Activated T-cell treated with anti-CD3 and anti-CD28 coated beads, Interleukin-2, amount 50 U/mL, for 24 hours (primary cell): ENCODE results near the gene EIF2S2.

ENCODE experiments used
- DNase-seq: peaks from one replicate; pipeline ENCODE4 v3.0.0-alpha.2; 2020
- H3K27ac Mint-ChIP-seq: 2 replicates; pipeline ENCODE4 v1.8.0; 2020; ENCODE audit warnings: mild to moderate bottlenecking, mixed read lengths
- H3K27me3 Mint-ChIP-seq: 2 replicates; pipeline ENCODE4 v1.8.0; 2020; ENCODE audit warnings: mixed read lengths
- H3K36me3 Mint-ChIP-seq: 2 replicates; pipeline ENCODE4 v1.8.0; 2020; ENCODE audit warnings: low read depth, mixed read lengths
- H3K4me1 Mint-ChIP-seq: 2 replicates; pipeline ENCODE4 v1.8.0; 2020; ENCODE audit warnings: low read depth, mixed read lengths
- H3K4me3 Mint-ChIP-seq: 2 replicates; pipeline ENCODE4 v1.8.0; 2020; ENCODE audit warnings: mild to moderate bottlenecking, moderate library complexity, mixed read lengths
- H3K9me3 Mint-ChIP-seq: 2 replicates; pipeline ENCODE4 v1.8.0; 2020; ENCODE audit warnings: mixed read lengths

The EIF2S2 gene

GRCh38 chr20:34108616-34109174 is 3.3 kb downstream of the EIF2S2 start:
- Mint-ChIP-seq H3K4me1 (peaks cover 71% of the 10 kb centered on the region), H3K9me3 (no peaks in the 10 kb centered on the region), H3K27me3 (no peaks in the 10 kb centered on the region), H3K27ac (peak overlapping the region; percentile 94), H3K4me3 (peak overlapping the region; percentile 90), H3K36me3 (peaks cover 85% of the 10 kb centered on the region)
- DNase-seq, result no peak

- Mint-ChIP-seq H3K36me3 (peaks cover 100% of the 10 kb centered on the region), H3K27ac (peak overlapping the region; percentile 94), H3K4me3 (no peak overlapping the region), H3K9me3 (no peaks in the 10 kb centered on the region), H3K27me3 (no peaks in the 10 kb centered on the region), H3K4me1 (peaks cover 89% of the 10 kb centered on the region)
- no peak for DNase-seq
Measured at GRCh38 chr20:34105978-34106675, 5.9 kb downstream of the EIF2S2 start.

- H3K27me3 Mint-ChIP-seq, result no peaks in the 10 kb centered on the region
- no peak for DNase-seq
- peak overlapping the region; percentile 85 for H3K27ac Mint-ChIP-seq
- H3K4me3 Mint-ChIP-seq, result no peak overlapping the region
- H3K36me3 Mint-ChIP-seq, result peaks cover 100% of the 10 kb centered on the region
- H3K4me1 Mint-ChIP-seq, result peaks cover 84% of the 10 kb centered on the region
- no peaks in the 10 kb centered on the region for H3K9me3 Mint-ChIP-seq
Measured at GRCh38 chr20:34104059-34104458, 8.0 kb downstream of the EIF2S2 start.

GRCh38 chr20:34102342-34102741 is 9.7 kb downstream of the EIF2S2 start:
- no peak for DNase-seq
- peaks cover 100% of the 10 kb centered on the region for H3K36me3 Mint-ChIP-seq
- peak overlapping the region; percentile 85 for H3K27ac Mint-ChIP-seq
- no peak overlapping the region for H3K4me3 Mint-ChIP-seq
- no peaks in the 10 kb centered on the region for H3K9me3 Mint-ChIP-seq
- peaks cover 70% of the 10 kb centered on the region for H3K4me1 Mint-ChIP-seq
- H3K27me3 Mint-ChIP-seq, result no peaks in the 10 kb centered on the region

- DNase-seq, result no peak
- no peaks in the 10 kb centered on the region for H3K9me3 Mint-ChIP-seq
- no peak overlapping the region for H3K4me3 Mint-ChIP-seq
- peak overlapping the region; percentile 85 for H3K27ac Mint-ChIP-seq
- peaks cover 61% of the 10 kb centered on the region for H3K4me1 Mint-ChIP-seq
- H3K27me3 Mint-ChIP-seq, result no peaks in the 10 kb centered on the region
- H3K36me3 Mint-ChIP-seq, result peaks cover 100% of the 10 kb centered on the region
Measured at GRCh38 chr20:34100576-34100975, 11.5 kb downstream of the EIF2S2 start.

- Mint-ChIP-seq H3K36me3 (peaks cover 100% of the 10 kb centered on the region), H3K4me1 (peaks cover 52% of the 10 kb centered on the region), H3K27me3 (no peaks in the 10 kb centered on the region), H3K27ac (peak overlapping the region; percentile 77), H3K4me3 (no peak overlapping the region), H3K9me3 (no peaks in the 10 kb centered on the region)
- no peak for DNase-seq
Measured at GRCh38 chr20:34099675-34100074, 12.4 kb downstream of the EIF2S2 start.

GRCh38 chr20:34098570-34098969 is 13.5 kb downstream of the EIF2S2 start:
- H3K36me3 Mint-ChIP-seq, result peaks cover 99% of the 10 kb centered on the region
- no peak overlapping the region for H3K4me3 Mint-ChIP-seq
- no peak for DNase-seq
- peaks cover 46% of the 10 kb centered on the region for H3K4me1 Mint-ChIP-seq
- H3K9me3 Mint-ChIP-seq, result no peaks in the 10 kb centered on the region
- peak overlapping the region; percentile 77 for H3K27ac Mint-ChIP-seq
- no peaks in the 10 kb centered on the region for H3K27me3 Mint-ChIP-seq

GRCh38 chr20:34096699-34097444 is 15.2 kb downstream of the EIF2S2 start:
- H3K27ac Mint-ChIP-seq, result peak overlapping the region; percentile 68
- H3K4me1 Mint-ChIP-seq, result peaks cover 36% of the 10 kb centered on the region
- H3K27me3 Mint-ChIP-seq, result no peaks in the 10 kb centered on the region
- no peaks in the 10 kb centered on the region for H3K9me3 Mint-ChIP-seq
- H3K36me3 Mint-ChIP-seq, result peaks cover 99% of the 10 kb centered on the region
- no peak overlapping the region for H3K4me3 Mint-ChIP-seq
- DNase-seq, result no peak

- Mint-ChIP-seq H3K4me1 (peaks cover 33% of the 10 kb centered on the region), H3K4me3 (no peak overlapping the region), H3K27me3 (no peaks in the 10 kb centered on the region), H3K9me3 (no peaks in the 10 kb centered on the region), H3K27ac (peak overlapping the region; percentile 55), H3K36me3 (peaks cover 97% of the 10 kb centered on the region)
- no peak for DNase-seq
Measured at GRCh38 chr20:34095825-34096224, 16.2 kb downstream of the EIF2S2 start.

- Mint-ChIP-seq H3K4me1 (peaks cover 24% of the 10 kb centered on the region), H3K36me3 (peaks cover 97% of the 10 kb centered on the region), H3K9me3 (no peaks in the 10 kb centered on the region)
Measured at GRCh38 chr20:34093895-34094294, 18.1 kb downstream of the EIF2S2 start.

GRCh38 chr20:34091637-34092200 is 20.3 kb downstream of the EIF2S2 start:
- no peak for DNase-seq
- Mint-ChIP-seq H3K4me3 (no peak overlapping the region), H3K27me3 (no peaks in the 10 kb centered on the region), H3K9me3 (no peaks in the 10 kb centered on the region), H3K4me1 (peaks cover 23% of the 10 kb centered on the region), H3K27ac (peak overlapping the region; percentile 84), H3K36me3 (peaks cover 97% of the 10 kb centered on the region)

More at GRCh38 chr20:34093895-34094294, 18.1 kb downstream of the EIF2S2 start:
- DNase-seq, result no peak
- Mint-ChIP-seq H3K4me3 (no peak overlapping the region), H3K27ac (peak overlapping the region; percentile 74), H3K27me3 (no peaks in the 10 kb centered on the region)

GRCh38 chr20:34090645-34091044 is 21.4 kb downstream of the EIF2S2 start:
- no peaks in the 10 kb centered on the region for H3K27me3 Mint-ChIP-seq
- peaks cover 97% of the 10 kb centered on the region for H3K36me3 Mint-ChIP-seq
- no peaks in the 10 kb centered on the region for H3K9me3 Mint-ChIP-seq
- H3K4me1 Mint-ChIP-seq, result peaks cover 22% of the 10 kb centered on the region
- peak overlapping the region; percentile 82 for H3K27ac Mint-ChIP-seq
- H3K4me3 Mint-ChIP-seq, result no peak overlapping the region
- no peak for DNase-seq

GRCh38 chr20:34089655-34090345 is 22.2 kb downstream of the EIF2S2 start:
- H3K36me3 Mint-ChIP-seq, result peaks cover 95% of the 10 kb centered on the region
- H3K4me3 Mint-ChIP-seq, result no peak overlapping the region
- peak overlapping the region; percentile 82 for H3K27ac Mint-ChIP-seq
- DNase-seq, result no peak
- H3K9me3 Mint-ChIP-seq, result no peaks in the 10 kb centered on the region
- no peaks in the 10 kb centered on the region for H3K27me3 Mint-ChIP-seq
- H3K4me1 Mint-ChIP-seq, result peaks cover 22% of the 10 kb centered on the region

GRCh38 chr20:34089175-34089479 is 22.9 kb downstream of the EIF2S2 start:
- Mint-ChIP-seq H3K9me3 (no peaks in the 10 kb centered on the region), H3K27ac (peak overlapping the region; percentile 81), H3K4me1 (peaks cover 22% of the 10 kb centered on the region), H3K36me3 (peaks cover 95% of the 10 kb centered on the region), H3K27me3 (no peaks in the 10 kb centered on the region), H3K4me3 (no peak overlapping the region)
- DNase-seq, result no peak
